ENCODE measurements around the gene DAB2IP.

Gene DAB2IP

DNA sequence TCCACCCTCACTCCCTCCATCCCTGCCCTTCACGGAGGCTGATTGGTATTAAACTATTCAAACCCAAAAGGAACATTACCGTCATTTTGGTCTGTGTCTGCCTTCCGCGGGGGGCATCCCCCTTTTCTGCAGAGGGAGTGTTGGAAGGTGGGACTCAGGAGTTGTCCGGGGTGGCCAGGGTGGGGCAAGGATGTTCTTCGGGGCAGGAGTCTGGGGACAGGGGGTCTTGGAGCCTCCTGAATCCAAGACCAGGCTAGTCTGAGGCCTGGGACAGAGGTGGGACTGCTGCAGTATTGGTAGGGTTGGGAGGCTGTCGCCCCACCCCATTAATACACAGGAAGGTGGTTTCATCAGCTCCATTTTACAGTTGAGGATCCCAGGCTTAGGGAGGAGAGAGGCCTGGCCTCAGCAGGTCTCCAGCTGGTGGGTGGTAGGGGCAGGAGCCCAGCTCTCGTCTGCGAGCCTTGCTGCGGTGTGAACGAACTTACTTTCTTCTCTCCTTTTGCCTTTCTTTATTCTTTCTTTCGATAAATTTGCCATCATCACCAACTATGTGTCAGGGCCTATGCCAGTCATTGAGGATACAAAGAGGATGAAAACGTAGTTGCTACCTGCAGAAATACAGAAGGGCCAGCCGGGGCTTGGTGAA is 33.8 kb downstream of the DAB2IP start:
- DNase-seq (ENCODE audit: low read depth), result no peak

DNA sequence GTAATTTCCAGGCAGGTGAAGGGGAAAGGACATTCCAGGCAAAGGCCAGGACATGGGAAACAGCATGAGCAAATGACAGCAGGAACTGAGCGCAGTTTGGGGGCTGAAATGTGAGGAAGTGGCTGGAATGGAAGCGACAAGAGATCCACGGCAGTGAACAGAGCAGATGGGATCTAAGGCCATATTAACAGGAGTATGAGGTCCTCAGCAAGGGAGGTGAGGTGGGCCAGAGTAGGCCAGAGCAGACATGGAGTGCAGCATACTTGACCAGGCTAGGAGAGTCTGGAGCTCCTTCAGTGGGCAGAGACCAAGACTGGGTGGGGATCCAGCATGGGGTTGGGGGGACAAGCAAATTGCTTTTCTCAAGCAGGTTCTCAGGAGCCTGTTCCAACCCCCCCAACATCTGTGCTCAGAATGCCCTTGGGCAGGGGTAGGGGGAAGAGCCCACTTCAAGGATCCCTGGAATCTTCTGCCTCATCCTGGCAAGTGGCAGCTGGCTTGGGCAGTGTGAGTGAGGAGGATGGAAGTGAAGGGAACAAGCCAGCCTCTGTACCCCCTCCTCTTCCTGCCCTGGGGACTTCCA is 34.5 kb downstream of the DAB2IP start:
- DNase-seq (ENCODE audit: low read depth), result no peak

DNA sequence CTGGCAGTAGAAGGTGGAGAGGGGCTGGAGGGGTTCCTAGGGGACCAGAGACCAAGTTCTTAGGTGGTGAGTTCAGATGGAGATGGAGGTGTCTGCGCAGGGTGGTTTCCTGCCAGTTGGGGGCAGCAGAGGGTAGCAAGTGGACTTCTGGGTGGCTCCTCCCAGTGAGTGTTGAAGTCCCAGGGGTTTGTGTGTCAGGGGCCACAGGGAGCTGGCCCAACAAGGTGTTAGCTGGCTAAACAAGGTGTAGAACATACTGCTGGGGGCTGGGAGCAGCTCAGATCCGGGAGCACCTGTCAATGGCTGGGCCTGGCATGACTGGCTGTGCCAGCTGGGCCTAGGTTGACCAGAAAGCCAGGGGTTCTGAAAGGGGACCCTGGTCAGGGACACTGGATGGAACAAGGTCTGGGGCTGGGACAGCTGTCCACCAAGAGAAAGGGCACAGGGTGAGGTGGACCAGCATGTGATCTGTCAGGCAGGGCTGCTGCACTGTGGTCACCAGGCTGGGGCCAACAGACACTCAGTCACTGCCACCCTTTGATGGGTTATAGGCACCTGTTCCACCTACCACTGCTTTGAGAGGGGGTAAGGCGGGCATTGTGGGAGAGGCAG is 35.6 kb downstream of the DAB2IP start:
- DNase-seq (ENCODE audit: low read depth), result no peak

DNA sequence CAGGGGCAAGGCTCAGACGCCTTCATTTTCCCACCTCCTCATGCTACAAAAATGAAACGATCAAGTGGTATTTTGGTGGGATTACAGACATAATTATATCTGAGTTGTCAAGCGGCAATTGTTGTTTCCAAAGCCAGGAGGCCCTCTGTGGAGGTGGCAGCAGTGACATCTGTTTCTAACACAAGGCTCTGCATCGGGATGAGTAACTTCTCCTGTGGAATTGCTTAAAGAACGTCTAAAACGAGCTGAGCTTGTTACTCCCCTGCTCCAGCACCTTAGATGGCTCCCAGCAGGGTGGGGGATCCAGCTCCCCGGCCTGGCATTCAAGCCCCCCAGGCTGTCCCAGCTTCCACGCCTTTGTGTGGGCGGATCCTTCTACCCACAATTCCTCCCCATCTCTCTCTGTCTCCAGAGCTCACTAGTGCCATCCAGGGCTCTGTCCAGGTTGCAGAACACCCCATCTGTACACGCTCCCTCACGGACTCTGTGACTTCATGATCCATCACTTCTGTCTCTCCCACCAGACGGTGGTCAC is 36.8 kb downstream of the DAB2IP start:
- DNase-seq (ENCODE audit: low read depth), result no peak

DNA sequence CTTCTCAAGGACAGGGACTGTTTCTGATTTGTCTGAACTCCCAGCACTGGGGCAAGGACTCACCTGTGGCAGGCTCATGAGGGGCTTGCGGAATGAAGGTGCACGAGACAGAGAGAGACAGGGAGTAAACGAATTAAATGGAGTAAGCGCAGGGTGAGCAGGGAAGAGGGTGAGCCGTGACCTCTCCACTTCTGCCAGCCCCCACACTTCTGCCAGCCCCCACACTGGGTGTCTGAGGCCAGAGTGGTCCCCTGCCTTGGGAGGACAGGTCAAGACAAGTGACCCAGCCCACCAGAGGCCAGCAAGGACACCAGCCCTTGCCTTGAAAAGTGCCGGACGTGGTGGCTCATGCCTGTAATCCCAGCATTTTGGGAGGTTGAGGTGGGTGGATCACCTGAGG is 37.2 kb downstream of the DAB2IP start:
- no peak for DNase-seq (ENCODE audit: low read depth)

DNA sequence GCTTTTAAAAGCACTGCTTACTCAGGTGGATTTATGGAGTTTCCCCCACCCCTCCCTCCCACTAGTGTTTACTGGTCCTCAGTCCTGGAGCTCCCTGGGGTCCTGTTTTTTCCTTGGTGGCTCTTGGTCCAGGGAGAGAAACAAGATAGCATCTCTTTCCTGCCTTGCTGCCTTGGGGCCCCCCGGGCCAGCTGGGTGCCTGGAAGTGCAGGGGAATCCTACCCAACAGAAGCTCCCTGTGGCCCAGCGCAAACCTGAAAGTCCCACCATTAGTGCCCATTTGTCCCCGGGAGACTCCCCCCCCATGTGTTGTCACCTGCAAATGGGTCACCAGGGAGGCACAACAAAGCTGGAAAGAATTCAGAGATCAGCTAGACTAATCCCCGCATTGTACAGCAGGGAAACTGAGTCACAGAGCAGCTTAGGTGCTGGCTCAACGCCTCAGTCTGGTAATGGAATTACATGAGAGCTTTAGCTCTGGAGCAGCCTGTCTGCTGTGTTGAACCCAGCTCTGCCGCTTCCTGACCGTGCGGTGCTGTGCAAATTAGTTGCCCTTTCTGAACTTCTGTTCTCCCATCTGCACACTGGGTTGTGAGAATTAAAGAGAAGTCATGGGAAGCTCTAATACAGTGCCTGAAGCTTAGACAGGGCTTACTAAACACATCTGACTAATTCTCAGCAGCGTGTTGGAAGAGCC is 38.2 kb downstream of the DAB2IP start:
- no peak for DNase-seq (ENCODE audit: low read depth)

DNA sequence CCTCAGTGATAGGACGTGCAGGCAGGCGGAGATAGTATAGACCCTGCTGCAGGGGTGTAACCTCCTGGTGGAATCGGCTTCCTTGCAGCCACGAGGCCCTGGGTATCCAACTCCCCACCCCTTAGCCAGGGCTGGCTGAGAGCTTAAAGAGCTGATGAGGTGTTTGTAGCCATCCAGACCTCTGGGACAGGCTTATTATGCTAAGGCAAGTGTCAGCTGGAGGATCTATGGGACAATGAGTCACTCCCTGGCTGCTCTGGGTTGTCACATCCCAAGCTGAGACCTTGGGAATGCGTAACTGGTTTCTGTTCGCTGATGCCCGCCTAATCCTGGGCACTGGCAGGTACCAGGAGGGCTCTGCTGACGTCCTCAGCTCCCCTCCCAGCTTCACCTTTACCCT is 38.9 kb downstream of the DAB2IP start:
- DNase-seq (ENCODE audit: low read depth), result no peak

DNA sequence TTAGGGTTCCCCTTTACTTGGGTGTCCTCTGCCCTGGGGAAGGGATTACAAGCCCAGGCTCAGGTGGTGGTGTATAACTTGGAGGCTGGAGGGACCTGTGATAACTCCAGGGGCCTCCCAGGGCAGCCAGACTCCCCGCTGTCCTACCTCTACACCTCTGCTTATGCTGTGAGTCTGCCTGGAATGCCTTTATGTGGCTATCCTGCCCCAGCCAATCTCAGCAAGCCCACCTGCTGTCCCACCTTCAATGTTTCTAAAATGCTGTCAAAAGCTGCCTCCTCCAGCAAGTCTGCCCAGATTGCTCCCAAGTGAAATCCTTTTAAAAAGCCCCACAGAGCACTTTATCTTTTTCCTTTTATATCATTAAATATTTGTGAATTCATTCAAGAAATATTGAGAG is 39.3 kb downstream of the DAB2IP start:
- DNase-seq (ENCODE audit: low read depth), result no peak

DNA sequence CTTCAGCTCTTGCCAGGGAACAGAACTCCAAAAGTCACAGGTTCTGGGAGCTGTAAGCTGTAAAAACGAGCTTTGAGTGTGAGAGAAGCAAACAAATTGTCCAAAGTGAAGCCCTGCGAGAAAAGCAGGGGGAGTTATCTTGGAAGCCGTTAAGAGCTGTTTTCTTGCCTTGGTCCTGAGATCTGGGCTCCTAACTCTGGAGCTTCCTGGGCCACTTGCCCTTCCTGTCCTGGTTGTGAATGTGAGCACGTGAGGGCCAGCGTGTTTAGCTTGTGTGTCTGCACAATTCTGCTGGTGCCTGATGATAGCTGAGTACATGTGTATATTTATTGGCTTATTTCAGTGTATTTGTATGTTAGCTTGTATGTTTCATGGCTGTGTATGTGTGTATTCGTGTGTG is 40.5 kb downstream of the DAB2IP start:
- no peak for DNase-seq (ENCODE audit: low read depth)

DNA sequence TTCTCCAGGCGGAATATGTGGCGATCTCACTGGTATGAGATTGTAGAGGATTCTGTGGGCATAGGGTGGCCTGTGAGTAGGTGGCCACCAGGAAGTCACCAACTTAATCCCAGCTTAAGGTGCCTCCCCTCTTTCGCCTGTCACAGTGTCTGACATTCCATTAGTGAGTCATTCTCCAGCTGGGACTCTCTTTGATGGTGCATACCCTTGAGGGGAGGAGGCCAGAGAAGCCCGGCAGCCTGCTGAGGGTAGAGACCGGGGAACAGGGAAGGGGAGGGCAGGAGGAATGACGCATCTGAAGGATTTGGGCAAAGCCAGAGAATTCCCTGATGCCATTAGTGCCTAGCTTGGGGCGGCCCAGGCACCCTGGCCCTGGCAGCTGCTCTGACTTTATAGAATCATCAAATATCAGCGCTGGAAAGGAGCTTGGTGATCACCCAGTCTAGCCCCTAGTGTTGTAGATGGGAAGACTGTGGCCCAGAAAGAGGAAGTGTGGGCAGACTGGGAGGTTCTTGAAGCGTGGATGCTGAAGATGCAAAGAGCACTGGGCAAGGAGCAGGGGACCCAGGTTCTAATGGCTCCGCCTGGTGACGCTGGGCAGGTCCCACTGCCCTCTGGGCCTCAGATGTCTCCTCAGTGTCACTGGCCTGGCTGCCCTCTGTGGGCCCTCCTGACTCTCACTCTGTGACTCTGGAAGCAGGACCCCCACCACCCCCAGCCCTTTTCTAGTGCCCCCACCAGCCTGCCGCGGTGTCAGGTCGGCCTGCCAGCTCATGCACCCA is 41.4 kb downstream of the DAB2IP start:
- DNase-seq (ENCODE audit: low read depth), result no peak

DNA sequence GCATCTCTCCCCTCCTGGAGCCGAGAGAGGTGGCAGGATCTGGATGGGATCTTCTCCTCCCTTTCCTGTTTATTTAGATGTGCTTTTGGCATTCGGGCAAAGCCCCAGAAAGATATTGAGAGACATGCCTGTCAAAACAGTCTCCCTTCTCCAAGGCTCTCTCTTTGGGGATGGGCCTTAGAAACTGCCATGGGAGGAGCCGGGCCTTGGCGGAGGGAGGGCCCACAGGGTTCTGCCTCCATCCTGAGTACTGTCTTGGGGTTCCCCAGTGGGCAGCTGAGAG is 41.9 kb downstream of the DAB2IP start:
- no peak for DNase-seq (ENCODE audit: low read depth)

DNA sequence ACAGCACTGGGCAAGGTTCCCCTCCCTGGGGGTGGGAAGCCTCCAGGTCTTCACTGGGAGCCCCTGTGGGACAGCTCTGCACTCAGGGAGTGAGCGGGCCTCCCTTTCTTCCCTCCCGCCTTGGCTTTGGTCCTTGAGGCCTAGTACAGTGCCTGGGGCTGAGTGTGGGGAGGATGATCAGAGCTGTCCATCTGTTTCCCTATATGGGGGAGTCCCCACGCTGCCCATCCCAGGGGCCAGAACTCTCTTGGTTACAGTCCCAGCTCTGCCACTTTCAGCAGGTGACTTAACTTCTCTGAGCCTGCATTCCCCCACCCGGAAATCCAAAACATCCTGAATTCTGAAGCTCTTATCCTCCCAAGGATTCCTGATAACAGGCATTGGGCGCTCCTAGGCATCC is 42.6 kb downstream of the DAB2IP start:
- no peak for DNase-seq (ENCODE audit: low read depth)

DNA sequence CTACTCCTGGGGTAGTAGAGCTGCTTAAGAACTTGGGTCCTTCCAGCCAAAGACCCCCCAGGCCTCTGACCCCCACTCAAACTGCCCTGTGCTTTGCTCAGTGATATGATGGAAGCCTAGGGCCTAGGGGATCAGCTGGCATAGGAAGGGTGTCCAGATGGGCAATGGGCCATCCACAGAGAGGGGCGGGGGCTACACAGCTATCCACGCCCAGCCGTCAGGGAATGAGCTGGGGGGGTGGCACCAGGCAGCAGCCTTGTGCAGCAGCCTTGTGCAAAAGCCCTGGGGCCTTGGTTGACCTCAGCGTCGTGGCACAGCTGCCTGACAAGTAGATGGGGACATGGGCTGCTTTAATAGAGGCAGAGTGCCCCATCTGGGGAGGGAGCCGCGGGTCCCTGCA is 43.2 kb downstream of the DAB2IP start:
- DNase-seq (ENCODE audit: low read depth), result no peak

DNA sequence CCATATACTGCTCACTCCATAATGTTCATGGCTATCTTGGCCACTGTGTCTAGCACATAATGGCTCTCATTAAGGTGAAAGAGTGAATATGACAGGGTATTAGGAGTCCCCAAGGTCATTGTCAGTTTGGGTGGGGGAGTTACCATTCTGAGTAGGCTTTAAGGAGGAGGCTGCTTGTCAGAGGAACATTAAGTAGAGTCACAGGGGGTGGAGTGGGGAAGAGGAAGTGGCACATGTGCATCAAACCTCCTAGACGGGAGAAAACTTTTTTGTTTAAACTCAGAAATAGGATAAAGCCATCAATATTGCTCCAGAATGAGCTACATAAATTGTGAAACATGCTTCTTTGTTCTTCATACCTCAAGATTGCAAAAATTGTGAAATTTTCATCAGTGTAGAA is 45.5 kb downstream of the DAB2IP start:
- no peak for DNase-seq (ENCODE audit: low read depth)

DNA sequence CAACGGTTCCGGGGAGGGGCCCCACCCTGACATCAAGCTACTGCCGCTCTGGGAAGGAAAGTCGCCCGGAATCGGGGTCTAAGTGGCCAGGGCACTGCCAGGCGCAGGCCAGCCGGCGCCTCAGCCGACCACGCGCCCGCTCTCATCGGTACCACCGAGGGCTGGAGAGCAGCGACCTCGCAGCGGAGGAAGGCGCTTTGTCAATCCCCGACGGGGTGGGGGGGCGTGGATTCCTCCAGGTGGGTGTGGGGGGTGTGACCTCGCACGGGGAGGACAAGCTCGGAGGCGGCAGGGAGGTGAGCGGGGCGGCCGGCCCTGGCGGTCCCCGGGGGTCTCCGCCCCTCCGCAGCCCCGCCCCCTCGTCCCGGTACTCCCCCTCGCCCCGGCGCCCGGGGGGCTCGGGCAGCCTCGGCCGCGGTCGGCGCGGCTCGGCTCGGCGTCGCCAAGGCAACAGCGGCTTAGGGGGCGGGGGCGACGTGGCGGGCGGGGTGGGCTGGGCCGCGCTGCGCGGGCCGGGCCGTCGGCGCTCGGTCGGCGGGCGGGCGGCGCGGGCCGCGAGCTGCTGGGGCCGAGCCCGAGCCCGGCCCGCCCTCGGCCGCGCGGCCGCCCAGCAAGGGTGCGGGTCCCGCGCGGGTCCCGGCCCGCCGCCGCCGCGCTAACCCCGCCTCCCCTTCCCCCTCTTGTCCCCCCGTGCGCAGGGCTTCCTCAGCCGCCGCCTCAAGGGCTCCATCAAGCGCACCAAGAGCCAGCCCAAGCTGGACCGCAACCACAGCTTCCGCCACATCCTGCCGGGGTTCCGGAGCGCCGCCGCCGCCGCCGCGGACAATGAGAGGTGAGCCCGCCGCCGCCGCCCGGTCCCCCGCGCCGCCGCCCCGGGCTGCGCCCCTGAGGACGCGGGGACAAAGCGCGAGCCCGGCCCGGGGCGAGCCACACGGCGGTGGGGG is 47.5 kb downstream of the DAB2IP start:
- no peak for DNase-seq (ENCODE audit: low read depth)

DNA sequence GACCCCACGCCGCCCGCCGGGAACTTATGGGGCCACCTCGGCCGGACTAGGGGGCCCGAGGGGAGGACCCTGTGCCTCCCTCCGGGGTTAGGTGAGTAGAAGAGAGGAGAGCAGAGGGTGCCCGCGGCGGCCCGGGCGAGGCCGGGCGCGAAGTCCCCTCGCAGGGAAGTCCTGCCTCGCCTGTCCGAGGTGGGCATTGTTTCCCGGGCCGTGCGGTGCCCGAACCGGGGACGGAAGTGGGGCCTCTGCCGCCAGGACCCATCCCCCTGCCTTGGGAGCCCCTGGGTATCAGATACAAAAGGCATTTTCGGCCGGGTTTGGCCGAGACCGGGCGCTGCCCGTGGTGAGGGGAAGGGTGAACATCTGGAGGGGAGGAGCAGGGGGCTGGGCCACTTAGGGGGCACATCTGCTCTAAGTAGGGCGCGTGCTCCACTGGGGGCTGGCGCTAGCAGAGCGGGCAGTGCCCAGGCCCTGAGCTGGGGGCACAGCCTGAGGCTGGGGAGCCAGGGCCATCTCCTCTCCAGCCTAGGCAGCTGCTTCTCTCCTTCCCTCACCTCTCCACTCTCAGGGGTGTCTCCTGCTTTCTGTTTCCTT is 48.2 kb downstream of the DAB2IP start:
- DNase-seq (ENCODE audit: low read depth), result no peak

DNA sequence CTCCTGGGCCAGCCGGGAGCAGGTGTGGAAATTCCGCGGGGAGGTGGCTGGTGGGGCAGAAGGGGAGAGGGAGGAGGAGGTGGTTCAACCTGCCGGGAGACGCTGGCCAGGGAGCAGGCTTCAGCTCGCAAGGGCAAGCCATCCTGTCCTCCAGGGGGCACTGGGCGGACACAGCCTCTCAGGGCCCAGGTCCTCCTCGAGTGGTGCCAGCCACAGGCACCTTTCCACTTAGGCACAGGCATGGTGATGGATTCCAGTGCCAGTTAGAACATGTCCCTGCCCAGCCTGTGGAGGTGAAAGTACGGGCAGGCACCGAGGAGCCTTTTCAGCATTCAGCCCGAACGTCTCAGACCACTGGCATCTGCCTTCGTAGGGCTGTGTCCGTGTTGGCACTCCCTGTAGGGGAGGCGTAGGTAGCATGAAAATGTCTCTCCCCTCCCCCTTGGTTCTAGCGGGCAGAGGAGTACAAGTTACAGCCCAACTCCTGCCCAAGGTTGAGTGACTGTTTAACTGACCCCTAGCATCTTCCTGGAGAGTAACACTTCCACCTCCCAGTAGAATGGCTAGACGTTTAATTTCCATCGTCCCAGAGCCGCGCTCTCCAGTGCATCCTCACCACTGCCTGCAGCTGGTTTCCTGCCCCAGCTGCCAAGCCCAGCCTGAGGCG is 48.9 kb downstream of the DAB2IP start:
- no peak for DNase-seq (ENCODE audit: low read depth)

DNA sequence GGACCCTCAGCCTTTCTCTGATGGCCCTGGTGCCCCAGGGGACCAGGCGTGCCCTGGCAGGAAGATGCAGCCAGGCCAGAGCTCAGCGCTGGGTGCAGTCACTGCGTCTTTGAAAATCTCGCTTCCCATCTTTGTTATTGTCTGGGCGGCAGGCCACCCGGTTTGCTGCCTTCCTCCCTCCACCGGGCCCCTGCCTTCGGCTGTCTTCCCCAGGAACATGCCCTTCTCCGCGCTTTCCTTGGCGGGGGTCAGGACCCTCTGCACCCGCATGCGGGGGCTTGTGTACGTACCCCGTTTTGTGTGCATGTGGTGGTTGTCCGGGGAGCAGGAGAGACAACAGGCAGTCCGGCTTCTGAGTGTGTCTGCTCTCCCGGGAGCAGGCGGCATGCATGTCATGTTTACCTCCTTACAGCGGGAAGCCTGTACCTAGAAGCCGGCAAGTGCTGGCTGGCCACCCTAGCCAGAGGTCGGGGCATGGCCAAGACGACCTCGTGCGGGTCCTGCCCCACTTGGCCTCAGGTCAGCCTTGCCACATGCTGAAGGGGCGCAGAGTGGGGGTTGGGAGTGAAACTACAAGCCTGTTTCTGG is 49.5 kb downstream of the DAB2IP start:
- no peak for DNase-seq (ENCODE audit: low read depth)

DNA sequence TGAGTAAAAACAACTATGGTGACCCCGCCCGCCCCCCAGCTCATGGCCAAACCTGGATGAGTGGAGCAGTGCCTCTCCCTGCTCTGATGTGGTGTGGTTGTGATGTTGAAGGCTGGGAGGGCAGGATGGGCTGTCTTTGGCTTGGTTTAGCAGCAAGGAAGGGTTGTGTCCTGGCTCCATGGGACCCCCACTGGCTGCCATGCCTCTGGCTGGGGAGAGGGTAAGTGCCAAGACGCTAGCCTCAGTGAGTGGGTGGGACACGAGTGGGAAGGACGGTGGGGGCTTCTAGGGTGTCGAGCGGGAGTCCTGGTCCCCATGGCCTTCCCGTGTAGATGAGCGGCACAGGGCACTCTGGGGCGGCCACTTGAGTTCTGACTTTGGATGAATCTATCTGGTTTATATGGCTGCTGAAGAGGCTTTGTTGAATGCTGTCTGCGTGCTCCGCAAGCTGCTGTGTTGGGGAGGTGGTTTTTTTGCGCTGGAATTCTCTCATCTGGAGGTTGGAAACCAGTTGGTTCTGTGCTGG is 50.4 kb downstream of the DAB2IP start:
- no peak for DNase-seq (ENCODE audit: low read depth)

Measured in T follicular helper cell (primary cell).